Fibroblast of lung (primary cell): ENCODE data around the gene LBHD2. TPM values are rescaled to one million over a fixed set of nuclear protein-coding genes. Genes with fewer than 3 reads are reported as not detected.

ENCODE experiments used
- DNase-seq, 2 donors: peaks; one replicate each; pipeline versions ENCODE4 v3.0.0 to v3.0.0-alpha.2; 2010; ENCODE audit warnings: low read depth in 2 of 2
- H2AFZ ChIP-seq: 2 replicates; pipeline ENCODE4 v1.5.1; 2012; ENCODE audit warnings: low read length, control low read depth, inconsistent platforms
- H3K27ac ChIP-seq: 2 replicates; pipeline ENCODE4 v1.5.1; 2011; ENCODE audit warnings: low read length, control low read depth; ENCODE audit not compliant: insufficient read depth
- H3K27me3 ChIP-seq: 2 replicates; pipeline ENCODE4 v1.5.1; 2011; ENCODE audit warnings: mild to moderate bottlenecking, low read length; ENCODE audit not compliant: control insufficient read depth, insufficient read depth
- H3K36me3 ChIP-seq: 2 replicates; pipeline ENCODE4 v1.5.1; 2011; ENCODE audit warnings: low read length; ENCODE audit not compliant: control insufficient read depth, insufficient read depth
- H3K4me1 ChIP-seq: 2 replicates; pipeline ENCODE4 v1.5.1; 2011; ENCODE audit warnings: low read length; ENCODE audit not compliant: control insufficient read depth, insufficient read depth; ENCODE audit errors: extremely low read depth
- H3K4me2 ChIP-seq: 2 replicates; pipeline ENCODE4 v1.5.1; 2011; ENCODE audit warnings: low read length, control low read depth; ENCODE audit not compliant: insufficient read depth; ENCODE audit errors: extremely low read depth
- H3K4me3 ChIP-seq, 4 experiments: fragments of 200-600 bp in 1 of 4; sonication (generic) in 1 of 4; replicated peaks in 1 of 4; 2 replicates each; pipeline ENCODE4 v1.5.1; 2011 to 2016; ENCODE audit warnings: low read length in 4 of 4, low read depth in 3 of 4, mild to moderate bottlenecking in 3 of 4, control low read depth in 2 of 4, inconsistent platforms in 1 of 4, mixed read lengths in 1 of 4; ENCODE audit not compliant: insufficient read depth in 1 of 4; ENCODE audit errors: control extremely low read depth in 1 of 4
- H3K79me2 ChIP-seq: 2 replicates; pipeline ENCODE4 v1.5.1; 2012; ENCODE audit warnings: mild to moderate bottlenecking, low read length, inconsistent platforms; ENCODE audit not compliant: control insufficient read depth, insufficient read depth
- H3K9ac ChIP-seq: 2 replicates; pipeline ENCODE4 v1.5.1; 2011; ENCODE audit warnings: mild to moderate bottlenecking, low read length, control low read depth; ENCODE audit not compliant: insufficient read depth
- H3K9me3 ChIP-seq: 2 replicates; pipeline ENCODE4 v1.5.1; 2012; ENCODE audit warnings: low read depth, low read length; ENCODE audit not compliant: control insufficient read depth, insufficient read depth
- H4K20me1 ChIP-seq: 2 replicates; pipeline ENCODE4 v1.5.1; 2011; ENCODE audit warnings: low read length; ENCODE audit not compliant: control insufficient read depth, insufficient read depth; ENCODE audit errors: extremely low read depth
- EZH2 ChIP-seq: IDR thresholded peaks from 2 replicates; pipeline ENCODE4 v1.5.1; 2012; ENCODE audit warnings: low read length, control low read depth, mild to moderate bottlenecking; ENCODE audit errors: missing control alignments
- polyA plus RNA-seq, 2 donors: library from polyadenylated mRNA; depleted of rRNA in 1 of 2; stranded (reverse) in 1 of 2; unstranded in 1 of 2; fragments of >200 nt; gene quantifications; 2 replicates each; pipeline ENCODE4 v1.2.1, GENCODE V29; 2011 to 2012; ENCODE audit warnings: missing spikeins in 1 of 2
- total RNA-seq: library from RNA; depleted of rRNA; stranded (reverse); fragments of >200 nt; gene quantifications from 2 replicates; pipeline ENCODE4 v1.2.1, GENCODE V29; 2014
- TF ChIP-seq, protein P1 (sequence below), 2 donors: IDR thresholded peaks in 1 of 2; conservative IDR thresholded peaks in 1 of 2; 1 replicate in 1 of 2; 2 replicates in 1 of 2; pipeline ENCODE4 v1.5.1; 2011 to 2012; ENCODE audit warnings: low read length in 2 of 2, control low read depth in 1 of 2, inconsistent platforms in 1 of 2, low read depth in 1 of 2, mild to moderate bottlenecking in 1 of 2

Gene LBHD2
- total and polyA plus RNA-seq, 2 donors (not counting 1 experiment from before 2014, with no cell fraction given) = not detected

DNA sequence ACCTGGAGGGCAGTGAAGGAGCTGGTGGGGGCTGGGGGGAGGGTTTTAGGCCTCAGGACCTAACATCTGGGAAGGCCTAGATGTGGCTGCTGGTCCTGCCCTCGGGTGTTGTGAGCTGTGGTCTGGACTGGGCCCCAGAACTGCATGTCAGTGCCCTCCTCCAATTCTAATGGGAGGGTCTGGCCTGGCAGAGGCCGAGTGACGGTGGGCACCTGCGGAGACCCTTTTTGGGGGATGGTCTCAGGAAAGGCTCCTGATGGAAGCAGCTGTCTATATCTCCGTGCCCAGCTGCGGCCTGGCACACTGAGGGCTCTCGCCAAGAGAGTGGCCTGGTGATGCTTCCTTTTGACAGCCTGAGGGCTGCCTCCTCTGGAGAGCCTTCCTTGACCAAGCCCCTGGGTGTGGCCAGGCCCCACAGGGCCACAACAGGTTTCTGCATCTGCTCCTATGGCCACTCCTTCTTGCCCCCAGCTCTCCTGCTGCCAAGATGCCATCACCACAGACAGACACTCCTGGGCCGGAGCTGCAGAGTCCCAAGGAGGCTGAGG is 15.8 kb downstream of the LBHD2 start:
- no peak overlapping the region for H3K9ac ChIP-seq
- H3K36me3 ChIP-seq = no peaks in the 10 kb centered on the region
- H3K79me2 ChIP-seq = no peaks in the 10 kb centered on the region
- no peak for DNase-seq
- H2AFZ ChIP-seq = no peak overlapping the region
- no peaks in the 10 kb centered on the region for H3K9me3 ChIP-seq
- H3K4me2 ChIP-seq = no peak overlapping the region
- H3K4me3 ChIP-seq = no peak overlapping the region
- H4K20me1 ChIP-seq = no peaks in the 10 kb centered on the region
- H3K27ac ChIP-seq = no peak overlapping the region
- H3K27me3 ChIP-seq = peaks cover 28% of the 10 kb centered on the region
- TF ChIP-seq, protein P1, sequence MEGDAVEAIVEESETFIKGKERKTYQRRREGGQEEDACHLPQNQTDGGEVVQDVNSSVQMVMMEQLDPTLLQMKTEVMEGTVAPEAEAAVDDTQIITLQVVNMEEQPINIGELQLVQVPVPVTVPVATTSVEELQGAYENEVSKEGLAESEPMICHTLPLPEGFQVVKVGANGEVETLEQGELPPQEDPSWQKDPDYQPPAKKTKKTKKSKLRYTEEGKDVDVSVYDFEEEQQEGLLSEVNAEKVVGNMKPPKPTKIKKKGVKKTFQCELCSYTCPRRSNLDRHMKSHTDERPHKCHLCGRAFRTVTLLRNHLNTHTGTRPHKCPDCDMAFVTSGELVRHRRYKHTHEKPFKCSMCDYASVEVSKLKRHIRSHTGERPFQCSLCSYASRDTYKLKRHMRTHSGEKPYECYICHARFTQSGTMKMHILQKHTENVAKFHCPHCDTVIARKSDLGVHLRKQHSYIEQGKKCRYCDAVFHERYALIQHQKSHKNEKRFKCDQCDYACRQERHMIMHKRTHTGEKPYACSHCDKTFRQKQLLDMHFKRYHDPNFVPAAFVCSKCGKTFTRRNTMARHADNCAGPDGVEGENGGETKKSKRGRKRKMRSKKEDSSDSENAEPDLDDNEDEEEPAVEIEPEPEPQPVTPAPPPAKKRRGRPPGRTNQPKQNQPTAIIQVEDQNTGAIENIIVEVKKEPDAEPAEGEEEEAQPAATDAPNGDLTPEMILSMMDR (conservative IDR thresholded peaks at IDR 0.05 in 1 of 2, IDR thresholded peaks at IDR 0.05 in 1 of 2; ENCODE audit: low read depth in 1 of 2, low read length in 2 of 2) = no peak
- TF ChIP-seq EZH2 = no peak
- peaks cover 2% of the 10 kb centered on the region for H3K4me1 ChIP-seq

DNA sequence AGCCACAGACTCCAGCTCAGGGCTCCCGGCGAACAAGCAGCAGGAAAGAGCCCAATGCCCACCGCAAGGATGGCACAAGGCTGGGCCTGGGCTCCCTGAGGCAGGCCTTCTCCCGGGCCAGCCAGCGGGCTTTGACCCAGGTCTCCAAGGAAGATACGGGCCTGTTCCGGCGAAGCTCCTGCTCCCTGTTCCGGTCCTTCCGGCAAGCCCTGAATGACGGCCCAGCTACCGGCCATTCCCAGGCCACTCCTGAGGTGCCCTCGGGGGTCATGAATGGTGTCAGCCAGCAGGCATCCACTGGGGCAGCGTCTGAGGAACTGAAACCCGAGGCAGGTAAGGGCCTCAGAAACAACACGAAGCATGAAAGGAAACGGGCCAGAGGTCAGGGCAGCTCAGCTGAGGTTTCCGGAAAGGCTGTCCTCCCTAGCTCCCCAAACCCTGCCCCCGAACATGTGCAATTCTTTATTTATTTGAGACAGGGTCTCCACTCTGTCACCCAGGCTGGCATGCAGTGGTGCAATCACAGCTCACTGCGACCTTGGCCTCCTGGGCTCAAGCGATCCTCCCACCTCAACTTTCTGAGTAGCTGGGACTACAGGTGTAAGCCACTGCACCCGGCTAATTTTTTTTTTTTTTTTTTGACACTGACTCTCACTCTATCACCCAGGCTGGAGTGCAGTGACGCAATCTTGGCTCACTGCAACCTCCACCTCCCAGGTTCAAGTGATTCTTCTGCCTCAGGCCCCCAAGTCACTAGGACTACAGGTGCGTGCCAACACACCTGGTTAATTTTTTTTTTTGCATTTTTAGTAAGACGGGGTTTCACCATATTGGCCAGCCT is 16.5 kb downstream of the LBHD2 start:
- Histone ChIP-seq H3K9ac (no peak overlapping the region), H4K20me1 (no peaks in the 10 kb centered on the region), H3K27ac (no peak overlapping the region), H3K27me3 (peaks cover 28% of the 10 kb centered on the region), H3K79me2 (no peaks in the 10 kb centered on the region), H3K4me3 (no peak overlapping the region), H3K4me2 (no peak overlapping the region), H3K4me1 (peaks cover 5% of the 10 kb centered on the region), H3K9me3 (no peaks in the 10 kb centered on the region), H2AFZ (no peak overlapping the region), H3K36me3 (no peaks in the 10 kb centered on the region)
- no peak for DNase-seq
- TF ChIP-seq EZH2 = no peak

DNA sequence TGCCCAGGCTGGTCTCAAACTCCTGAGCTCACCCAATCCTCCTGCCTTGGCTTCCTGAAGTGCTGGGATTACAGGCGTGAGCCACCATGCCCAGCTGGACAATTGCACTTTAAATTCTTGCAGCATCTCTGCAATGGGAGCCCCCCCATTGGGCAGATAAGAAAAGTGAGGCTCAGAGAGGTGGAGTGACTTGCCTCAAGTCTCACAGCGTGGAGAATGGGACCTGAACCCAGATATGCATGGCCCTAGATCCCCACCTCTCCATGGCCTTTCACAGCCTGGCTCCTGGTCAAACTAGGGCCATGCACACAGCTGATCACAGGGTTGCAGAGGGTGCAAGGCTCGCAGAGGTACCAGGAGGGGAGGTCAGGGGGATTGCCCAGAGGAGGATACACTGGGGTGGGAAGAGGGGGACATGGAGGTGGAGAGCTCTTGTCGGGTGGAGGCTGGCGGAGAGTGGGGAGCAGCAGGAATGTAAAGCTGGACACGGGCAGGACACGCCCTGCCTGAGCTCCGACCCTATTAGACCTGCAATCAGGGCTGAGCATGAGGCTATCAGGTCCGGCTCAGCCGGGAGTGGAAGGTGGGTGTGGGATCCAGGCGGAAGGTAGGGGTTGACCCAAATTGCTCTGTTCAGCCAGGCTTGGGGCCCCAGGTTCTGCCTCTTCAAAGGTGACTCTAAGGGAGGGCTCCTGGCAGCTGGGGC is 17.4 kb downstream of the LBHD2 start:
- Histone ChIP-seq H3K9ac (no peak overlapping the region), H3K79me2 (no peaks in the 10 kb centered on the region)

More for the DNA sequence above, 17.4 kb downstream of the LBHD2 start:
- H3K9me3 ChIP-seq = no peaks in the 10 kb centered on the region
- DNase-seq = no peak
- H4K20me1 ChIP-seq = no peaks in the 10 kb centered on the region
- no peak overlapping the region for H2AFZ ChIP-seq
- no peaks in the 10 kb centered on the region for H3K36me3 ChIP-seq
- H3K4me2 ChIP-seq = no peak overlapping the region
- H3K27me3 ChIP-seq = peaks cover 28% of the 10 kb centered on the region
- peaks cover 5% of the 10 kb centered on the region for H3K4me1 ChIP-seq
- no peak overlapping the region for H3K27ac ChIP-seq
- no peak overlapping the region for H3K4me3 ChIP-seq
- TF ChIP-seq, protein P1 (conservative IDR thresholded peaks at IDR 0.05 in 1 of 2, IDR thresholded peaks at IDR 0.05 in 1 of 2; ENCODE audit: low read depth in 1 of 2, low read length in 2 of 2) = no peak
- no peak for TF ChIP-seq EZH2
